ENCODE results near the gene GPR132.

DNA sequence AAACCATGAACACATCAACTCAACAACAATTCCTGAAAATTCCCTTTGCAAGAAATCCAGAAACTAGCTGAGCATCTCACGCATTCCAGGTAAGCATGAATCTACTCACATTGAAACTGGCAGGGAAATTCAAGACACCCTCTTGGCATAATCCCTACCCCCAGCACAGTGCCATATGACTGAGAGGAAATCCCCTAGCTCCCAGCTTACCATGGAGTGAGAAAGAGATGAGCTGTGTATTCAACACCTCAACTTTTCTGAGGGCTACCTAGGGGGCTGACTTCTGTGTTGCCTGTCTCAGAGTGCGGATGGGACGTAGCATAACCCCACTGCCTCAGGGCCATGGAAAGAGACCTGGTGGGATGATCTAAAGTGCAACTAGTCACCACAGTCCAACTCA, 37.7 kb upstream of the GPR132 start:
- TF ChIP-seq, protein P1, sequence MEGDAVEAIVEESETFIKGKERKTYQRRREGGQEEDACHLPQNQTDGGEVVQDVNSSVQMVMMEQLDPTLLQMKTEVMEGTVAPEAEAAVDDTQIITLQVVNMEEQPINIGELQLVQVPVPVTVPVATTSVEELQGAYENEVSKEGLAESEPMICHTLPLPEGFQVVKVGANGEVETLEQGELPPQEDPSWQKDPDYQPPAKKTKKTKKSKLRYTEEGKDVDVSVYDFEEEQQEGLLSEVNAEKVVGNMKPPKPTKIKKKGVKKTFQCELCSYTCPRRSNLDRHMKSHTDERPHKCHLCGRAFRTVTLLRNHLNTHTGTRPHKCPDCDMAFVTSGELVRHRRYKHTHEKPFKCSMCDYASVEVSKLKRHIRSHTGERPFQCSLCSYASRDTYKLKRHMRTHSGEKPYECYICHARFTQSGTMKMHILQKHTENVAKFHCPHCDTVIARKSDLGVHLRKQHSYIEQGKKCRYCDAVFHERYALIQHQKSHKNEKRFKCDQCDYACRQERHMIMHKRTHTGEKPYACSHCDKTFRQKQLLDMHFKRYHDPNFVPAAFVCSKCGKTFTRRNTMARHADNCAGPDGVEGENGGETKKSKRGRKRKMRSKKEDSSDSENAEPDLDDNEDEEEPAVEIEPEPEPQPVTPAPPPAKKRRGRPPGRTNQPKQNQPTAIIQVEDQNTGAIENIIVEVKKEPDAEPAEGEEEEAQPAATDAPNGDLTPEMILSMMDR (IDR thresholded peaks at IDR 0.05), result no peak
- TF ChIP-seq EZH2 (IDR thresholded peaks at IDR 0.05; ENCODE audit: borderline replicate concordance, insufficient read depth, low read depth, low read length, poor library complexity, severe bottlenecking), result no peak
